HG02973 (cell line): ENCODE data around the gene HIBCH.
"Not testable (repeated sequence)": the region's sequence is repeated elsewhere in the genome, so short reads cannot be mapped to it uniquely, and the experiment has no call there.

Source experiments
- ATAC-seq: cut with Tn5 transposase; IDR thresholded peaks from one replicate; pipeline ENCODE4 v1.9.1; 2021; ENCODE audit warnings: moderate library complexity; ENCODE audit not compliant: unreplicated experiment

The HIBCH gene

DNA sequence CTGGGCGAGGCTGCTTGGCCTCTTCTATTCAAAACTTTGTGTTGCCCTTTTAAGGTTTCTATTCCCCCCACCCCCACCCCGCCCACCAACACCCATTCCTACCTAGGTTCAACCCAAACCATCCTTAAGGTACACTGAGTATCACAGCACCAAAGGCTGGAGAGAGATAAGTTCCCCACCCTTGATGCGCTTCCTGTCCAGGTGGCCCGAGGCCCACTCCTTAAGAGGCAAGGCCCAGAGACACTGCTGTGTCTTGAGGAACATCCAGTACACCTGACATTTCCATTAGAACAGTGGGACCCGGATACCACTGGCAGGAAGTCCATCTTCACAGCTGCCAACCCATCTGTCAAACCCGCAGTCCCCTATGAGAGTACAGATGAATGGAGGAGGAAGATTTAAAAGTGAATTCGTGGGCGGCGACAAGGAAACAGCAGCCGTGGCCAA lies 23.5 kb upstream of the HIBCH start:
- ATAC-seq, result no peak

GRCh38 chr2:190342611-190343010 lies 23.0 kb upstream of the HIBCH start:
- no peak for ATAC-seq

GRCh38 chr2:190340369-190340768 lies 20.7 kb upstream of the HIBCH start:
- no peak for ATAC-seq

- ATAC-seq, result no peak
Observed at GRCh38 chr2:190339394-190339793, 19.8 kb upstream of the HIBCH start.

- ATAC-seq, result no peak
Observed at GRCh38 chr2:190338453-190338852, 18.8 kb upstream of the HIBCH start.

- no peak for ATAC-seq
Observed at GRCh38 chr2:190336420-190336819, 16.8 kb upstream of the HIBCH start.

DNA sequence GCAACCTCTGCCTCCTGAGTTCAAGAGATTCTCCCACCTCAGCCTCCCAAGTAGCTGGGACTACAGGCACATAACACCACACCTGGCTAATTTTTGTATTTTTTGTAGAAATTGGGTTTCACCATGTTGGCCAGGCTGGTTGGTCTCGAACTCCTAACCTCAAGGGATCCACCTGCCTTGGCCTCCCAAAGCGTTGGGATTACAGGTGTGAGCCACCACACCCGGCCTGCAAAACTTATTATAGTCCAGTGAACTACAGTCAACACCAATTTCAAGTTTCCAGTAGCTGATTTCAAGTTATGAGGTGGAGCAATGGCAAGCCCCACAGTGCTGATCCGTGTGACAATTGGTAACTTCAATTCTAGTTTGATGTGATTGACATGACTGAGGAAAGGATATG lies 16.0 kb upstream of the HIBCH start:
- not testable (repeated sequence) for ATAC-seq

DNA sequence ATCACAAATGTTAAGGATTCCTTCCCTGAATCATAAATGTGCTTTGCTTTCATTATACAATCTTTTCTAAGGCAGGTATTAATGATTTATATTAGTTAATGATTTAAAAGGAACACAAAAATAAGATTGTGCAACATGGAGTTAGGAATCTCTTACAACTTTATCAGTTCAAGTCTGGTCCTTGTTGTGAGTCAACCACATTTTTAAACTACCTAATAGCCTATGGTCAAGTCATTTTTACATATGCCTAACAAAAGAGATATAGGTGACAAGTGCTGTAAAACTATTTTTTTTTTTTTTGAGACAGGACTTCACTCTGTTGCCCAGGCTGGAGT lies 15.6 kb upstream of the HIBCH start:
- ATAC-seq, result no peak

GRCh38 chr2:190334479-190335224 lies 15.0 kb upstream of the HIBCH start:
- ATAC-seq, result no peak

GRCh38 chr2:190333928-190334327 lies 14.3 kb upstream of the HIBCH start:
- no peak for ATAC-seq

DNA sequence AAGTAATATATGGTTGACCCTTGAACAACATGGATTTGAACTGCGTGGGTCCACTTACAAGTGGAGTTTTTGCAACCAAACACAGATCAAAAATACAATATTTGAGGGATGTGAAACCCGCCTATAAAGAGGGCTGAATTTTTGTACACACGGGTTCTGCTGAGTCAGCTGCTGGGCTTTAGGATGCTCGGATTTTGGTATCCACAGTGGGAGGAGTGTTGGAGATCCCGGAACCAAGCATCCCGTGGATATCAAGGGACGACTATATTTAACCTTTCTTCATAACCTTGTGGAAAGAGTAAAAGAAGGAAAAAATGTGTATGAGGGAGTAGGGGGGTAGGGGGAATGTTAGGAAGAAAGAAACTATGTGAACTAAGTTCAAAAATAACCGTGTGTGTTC lies 13.8 kb upstream of the HIBCH start:
- no peak for ATAC-seq

DNA sequence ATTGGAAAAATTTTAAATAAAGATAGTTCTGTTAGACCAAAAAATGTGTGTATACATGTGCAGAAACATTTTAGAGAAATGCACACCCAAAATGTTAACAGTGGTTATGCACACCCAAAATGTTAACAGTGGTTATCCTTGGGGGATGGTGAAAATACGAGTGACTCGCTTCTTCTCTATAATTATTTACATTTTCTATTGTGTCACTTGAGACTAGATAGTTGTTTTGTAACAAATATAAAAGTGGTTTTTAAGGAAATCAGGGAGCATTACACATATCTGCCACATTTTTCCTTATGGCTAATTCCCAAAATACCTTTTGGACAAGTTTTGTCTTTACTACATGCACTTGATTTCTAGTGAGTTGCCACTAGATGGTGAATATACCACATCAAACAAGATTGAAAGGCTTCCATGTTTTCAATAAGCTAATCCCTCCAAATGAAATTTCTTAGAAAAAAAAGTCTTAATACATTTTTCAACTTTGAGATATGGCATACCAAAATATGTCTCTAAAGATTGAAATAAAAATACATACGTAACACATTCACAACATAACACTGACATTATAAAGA lies 9.0 kb upstream of the HIBCH start:
- no peak for ATAC-seq

GRCh38 chr2:190327867-190328572 lies 8.4 kb upstream of the HIBCH start:
- no peak for ATAC-seq

DNA sequence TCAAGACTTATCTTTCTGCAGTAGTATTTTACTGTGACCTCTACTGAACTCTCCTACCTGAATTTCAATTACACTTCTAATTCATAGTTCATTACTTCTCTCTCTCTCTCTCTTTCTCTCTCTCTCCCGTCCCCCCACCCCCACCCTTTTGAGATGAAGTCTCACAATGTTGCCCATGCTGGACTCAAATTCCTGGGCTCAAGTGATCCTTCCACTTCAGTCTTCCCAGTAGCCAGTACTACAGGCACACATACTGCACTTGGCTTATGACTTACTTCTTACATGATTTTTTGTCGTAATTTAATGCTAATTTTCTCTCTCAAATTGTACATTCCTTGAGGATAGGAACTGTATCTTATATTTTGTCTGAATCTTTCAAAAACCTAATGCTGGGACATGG lies 6.0 kb upstream of the HIBCH start:
- ATAC-seq, result no peak

DNA sequence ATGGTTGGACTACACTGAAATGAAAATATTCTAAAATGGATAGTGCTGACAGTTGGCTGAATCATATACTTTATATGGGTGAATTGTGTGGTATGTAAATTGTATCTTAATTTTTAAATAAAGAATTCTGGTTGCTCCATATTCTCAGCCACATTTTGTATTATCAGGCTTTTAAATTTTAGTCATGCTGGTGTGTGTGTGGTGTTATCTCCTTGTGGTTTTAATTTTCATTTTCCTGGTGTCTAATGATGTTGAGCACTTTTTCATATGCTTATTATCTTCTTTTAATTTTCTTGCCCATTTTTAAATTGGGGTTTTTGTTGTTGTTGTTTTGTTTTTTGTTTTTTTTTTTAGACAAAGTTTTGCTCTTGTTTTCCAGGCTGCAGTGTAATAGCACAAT lies 3.8 kb upstream of the HIBCH start:
- ATAC-seq, result no peak

GRCh38 chr2:190320696-190321095 lies 1.1 kb upstream of the HIBCH start:
- no peak for ATAC-seq

DNA sequence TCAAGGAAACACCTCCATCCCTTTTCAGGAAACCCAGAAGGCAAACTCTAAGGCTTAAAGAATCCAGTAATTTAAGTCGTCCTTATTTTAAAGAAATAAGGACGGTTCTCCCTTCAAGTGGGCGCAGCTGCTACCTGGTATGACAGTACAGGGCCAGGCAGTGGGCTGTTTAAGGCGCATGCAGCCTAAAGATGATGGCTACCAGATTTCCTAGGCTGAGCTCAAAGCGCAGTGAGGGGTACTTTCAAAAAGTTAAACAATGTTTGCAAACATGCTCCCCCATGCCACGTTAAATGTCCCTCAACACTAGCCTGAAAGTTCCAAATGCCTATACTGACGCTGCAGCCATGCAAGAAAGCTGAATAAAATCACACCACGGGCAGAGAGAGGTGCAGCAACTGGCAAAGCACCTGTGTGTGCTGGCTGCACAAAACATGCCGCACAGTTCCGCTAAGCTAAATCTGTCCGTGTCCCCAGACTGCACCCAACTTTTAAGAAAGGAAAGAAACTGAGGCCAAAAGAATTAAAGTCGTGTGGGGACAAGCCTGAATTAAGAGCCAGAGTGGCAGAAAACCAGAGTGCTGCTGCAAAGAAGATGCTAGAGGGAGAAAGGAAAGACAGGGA lies 583 bp downstream of the HIBCH start:
- ATAC-seq, result peak; percentile 25

GRCh38 chr2:190318514-190318913 lies 1.1 kb downstream of the HIBCH start:
- ATAC-seq, result no peak

- ATAC-seq, result no peak
Observed at GRCh38 chr2:190315273-190315672, 4.4 kb downstream of the HIBCH start.

- no peak for ATAC-seq
Observed at GRCh38 chr2:190313880-190314279, 5.7 kb downstream of the HIBCH start.

DNA sequence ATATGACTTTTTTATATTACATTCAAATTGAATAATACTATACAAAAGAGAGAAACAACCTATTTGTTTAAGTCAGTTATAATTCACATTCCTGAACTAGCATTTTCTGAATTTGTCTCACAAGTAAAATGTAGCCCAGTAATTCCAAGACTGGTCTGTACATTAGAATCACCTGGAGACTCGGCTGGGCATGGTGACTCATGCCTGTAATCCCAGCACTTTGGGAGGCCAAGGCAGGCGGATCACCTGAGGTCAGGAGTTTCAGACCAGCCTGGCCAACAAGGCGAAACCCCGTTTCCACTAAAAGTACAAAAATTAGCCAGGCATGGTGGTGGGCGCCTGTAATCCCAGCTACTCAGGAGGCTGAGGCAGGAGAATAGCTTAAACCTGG lies 7.0 kb downstream of the HIBCH start:
- not testable (repeated sequence) for ATAC-seq
